HG03558 (cell line): ENCODE results near the gene C1RL.
"Not testable (repeated sequence)": the region's sequence is repeated elsewhere in the genome, so short reads cannot be mapped to it uniquely, and the experiment has no call there.

Experiments
- ATAC-seq: cut with Tn5 transposase; IDR thresholded peaks from one replicate; pipeline ENCODE4 v1.9.1; 2021; ENCODE audit warnings: moderate number of reproducible peaks; ENCODE audit not compliant: unreplicated experiment; ENCODE audit errors: extremely low read depth

The C1RL gene

GRCh38 chr12:7117670-7118069, 8.7 kb upstream of the C1RL start:
- ATAC-seq, result no peak

GRCh38 chr12:7116916-7117315, 7.9 kb upstream of the C1RL start:
- ATAC-seq, result no peak

GRCh38 chr12:7116196-7116595, 7.2 kb upstream of the C1RL start:
- no peak for ATAC-seq

GRCh38 chr12:7114851-7115250, 5.8 kb upstream of the C1RL start:
- ATAC-seq, result no peak

- ATAC-seq, result no peak
These were observed 5.0 kb upstream of the C1RL start for GRCh38 chr12:7114008-7114407.

- ATAC-seq, result no peak
These were observed 4.4 kb upstream of the C1RL start for GRCh38 chr12:7113389-7113871.

GRCh38 chr12:7112041-7112440, 3.0 kb upstream of the C1RL start:
- no peak for ATAC-seq

- ATAC-seq, result no peak
These were observed 1.6 kb upstream of the C1RL start for GRCh38 chr12:7110661-7111060.

GRCh38 chr12:7109572-7109920, 532 bp upstream of the C1RL start:
- no peak for ATAC-seq

- peak; percentile 53 for ATAC-seq
These were observed 815 bp downstream of the C1RL start for GRCh38 chr12:7108003-7108795.

GRCh38 chr12:7107636-7108002, 1.4 kb downstream of the C1RL start:
- ATAC-seq, result no peak

- not testable (repeated sequence) for ATAC-seq
These were observed 1.8 kb downstream of the C1RL start for GRCh38 chr12:7107181-7107580.

- ATAC-seq, result no peak
These were observed 2.9 kb downstream of the C1RL start for GRCh38 chr12:7106082-7106481.

- ATAC-seq, result no peak
These were observed 5.0 kb downstream of the C1RL start for GRCh38 chr12:7103837-7104584.

- no peak for ATAC-seq
These were observed 6.4 kb downstream of the C1RL start for GRCh38 chr12:7102582-7102981.

- ATAC-seq, result no peak
These were observed 7.3 kb downstream of the C1RL start for GRCh38 chr12:7101694-7102131.

- ATAC-seq, result no peak
These were observed 7.8 kb downstream of the C1RL start for GRCh38 chr12:7101047-7101693.

- ATAC-seq, result no peak
These were observed 8.8 kb downstream of the C1RL start for GRCh38 chr12:7100239-7100638.

GRCh38 chr12:7099290-7099996, 9.6 kb downstream of the C1RL start:
- no peak for ATAC-seq

- ATAC-seq, result no peak
These were observed 12.0 kb downstream of the C1RL start for GRCh38 chr12:7096979-7097378.
